H1 (cell line): ENCODE data around the gene SMIM1.

Experiments
- CEBPB ChIP-seq: IDR thresholded peaks from 2 replicates; pipeline ENCODE4 v1.6.1; 2012; ENCODE audit warnings: low read depth, low read length
- CTCF ChIP-seq, 3 experiments: IDR thresholded peaks; 1 replicate in 2 of 3; 2 replicates in 1 of 3; pipeline versions ENCODE4 v1.5.1 to v1.6.1; 2011; ENCODE audit warnings: low read length in 3 of 3, mild to moderate bottlenecking in 3 of 3, inconsistent platforms in 2 of 3, low read depth in 1 of 3, moderate library complexity in 1 of 3; ENCODE audit not compliant: insufficient read depth in 1 of 3; ENCODE audit errors: control extremely low read depth in 1 of 3
- KDM1A ChIP-seq: fragments of 200-600, 300-600 bp; sonication (generic); IDR thresholded peaks from 2 replicates; pipeline ENCODE4 v1.7.1; 2016; ENCODE audit warnings: mild to moderate bottlenecking, low read length, borderline replicate concordance
- POLR2A ChIP-seq, 2 experiments: IDR thresholded peaks; 1 replicate in 1 of 2; 2 replicates in 1 of 2; pipeline ENCODE4 v1.6.1; 2011; ENCODE audit warnings: low read depth in 2 of 2, low read length in 2 of 2, mild to moderate bottlenecking in 2 of 2; ENCODE audit errors: control extremely low read depth in 1 of 2
- POLR2AphosphoS5 ChIP-seq: IDR thresholded peaks from 2 replicates; pipeline ENCODE4 v1.6.1; 2011; ENCODE audit warnings: low read depth, low read length
- RFX5 ChIP-seq: IDR thresholded peaks from 2 replicates; pipeline ENCODE4 v1.6.1; 2011; ENCODE audit warnings: low read depth, low read length, improper control_type of control experiment, borderline replicate concordance
- SIN3A ChIP-seq, 2 experiments: IDR thresholded peaks in 1 of 2; conservative IDR thresholded peaks in 1 of 2; 2 replicates each; pipeline ENCODE4 v1.6.1; 2011 to 2012; ENCODE audit warnings: low read length in 2 of 2, improper control_type of control experiment in 1 of 2, low read depth in 1 of 2, mild to moderate bottlenecking in 1 of 2
- TCF12 ChIP-seq: IDR thresholded peaks from 2 replicates; pipeline ENCODE4 v1.6.1; 2011; ENCODE audit warnings: low read depth, mild to moderate bottlenecking, low read length

DNA sequence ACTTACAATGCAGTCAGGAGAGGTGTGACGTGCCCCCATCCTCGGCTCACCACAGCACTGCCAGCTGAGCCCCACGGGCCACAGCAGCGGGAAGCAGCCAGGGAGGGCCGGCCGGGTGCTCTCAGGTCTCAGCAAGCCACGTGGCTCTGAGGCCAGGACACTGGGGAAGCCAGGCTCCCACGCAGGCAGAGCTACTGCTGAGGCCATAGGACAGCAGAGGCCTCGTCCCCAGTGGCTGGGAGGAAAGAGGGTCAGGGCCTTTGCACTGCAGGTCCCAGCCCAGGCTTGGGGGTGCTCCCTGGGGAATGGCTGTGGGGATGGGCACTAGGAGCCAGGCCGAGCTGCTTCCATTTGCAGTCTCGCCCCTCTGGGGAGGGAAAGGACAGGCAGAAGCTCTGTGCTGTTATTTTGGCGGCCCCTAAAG is 18.0 kb downstream of the SMIM1 start:
- TF ChIP-seq RFX5 (no peak), CTCF (IDR thresholded peaks at IDR 0.05; ENCODE audit: control extremely low read depth in 1 of 3, insufficient read depth in 1 of 3, low read depth in 1 of 3, low read length in 3 of 3) (no peak), CEBPB (no peak), POLR2A (IDR thresholded peaks at IDR 0.05; ENCODE audit: control extremely low read depth in 1 of 2, low read depth in 2 of 2, low read length in 2 of 2) (no peak), POLR2AphosphoS5 (no peak), TCF12 (no peak), SIN3A (conservative IDR thresholded peaks at IDR 0.05 in 1 of 2, IDR thresholded peaks at IDR 0.05 in 1 of 2; ENCODE audit: low read depth in 1 of 2, low read length in 2 of 2) (no peak), KDM1A (no peak)
